Neural crest cell (in vitro differentiated cells): ENCODE measurements around the gene PI4K2A. TPM values are rescaled to one million over a fixed set of nuclear protein-coding genes. Genes with fewer than 3 reads are reported as not detected.

Experiments
- DNase-seq: peaks from one replicate; pipeline ENCODE4 v3.0.0; 2021; ENCODE audit warnings: low read depth, mixed read lengths, low spot score
- H3K27ac Mint-ChIP-seq: one replicate; pipeline ENCODE4 v1.8.0; 2021; ENCODE audit warnings: mild to moderate bottlenecking, mixed read lengths; ENCODE audit not compliant: unreplicated experiment
- H3K27me3 Mint-ChIP-seq: 2 replicates; pipeline ENCODE4 v1.8.0; 2021; ENCODE audit warnings: low read depth, mild to moderate bottlenecking, mixed read lengths
- H3K36me3 Mint-ChIP-seq: 2 replicates; pipeline ENCODE4 v1.8.0; 2021; ENCODE audit warnings: low read depth, mild to moderate bottlenecking, mixed read lengths
- H3K4me1 Mint-ChIP-seq: 2 replicates; pipeline ENCODE4 v1.8.0; 2021; ENCODE audit warnings: mixed read lengths
- H3K4me3 Mint-ChIP-seq: one replicate; pipeline ENCODE4 v1.8.0; 2021; ENCODE audit warnings: mild to moderate bottlenecking, mixed read lengths
- H3K9me3 Mint-ChIP-seq: 2 replicates; pipeline ENCODE4 v1.8.0; 2021; ENCODE audit warnings: mixed read lengths
- total RNA-seq: library from RNA; stranded (reverse); gene quantifications from 2 replicates; pipeline ENCODE4 v1.2.1, GENCODE V29; 2021
- TF ChIP-seq, protein P1 (sequence below): fragments of 200-600 bp; sonication (generic); conservative IDR thresholded peaks from 2 replicates; pipeline ENCODE4 v1.5.0; 2021; ENCODE audit warnings: antibody characterized with exemption, mild to moderate bottlenecking

Gene PI4K2A
- total RNA-seq, 1 donor from 2014 or later, result 19.4 TPM

DNA sequence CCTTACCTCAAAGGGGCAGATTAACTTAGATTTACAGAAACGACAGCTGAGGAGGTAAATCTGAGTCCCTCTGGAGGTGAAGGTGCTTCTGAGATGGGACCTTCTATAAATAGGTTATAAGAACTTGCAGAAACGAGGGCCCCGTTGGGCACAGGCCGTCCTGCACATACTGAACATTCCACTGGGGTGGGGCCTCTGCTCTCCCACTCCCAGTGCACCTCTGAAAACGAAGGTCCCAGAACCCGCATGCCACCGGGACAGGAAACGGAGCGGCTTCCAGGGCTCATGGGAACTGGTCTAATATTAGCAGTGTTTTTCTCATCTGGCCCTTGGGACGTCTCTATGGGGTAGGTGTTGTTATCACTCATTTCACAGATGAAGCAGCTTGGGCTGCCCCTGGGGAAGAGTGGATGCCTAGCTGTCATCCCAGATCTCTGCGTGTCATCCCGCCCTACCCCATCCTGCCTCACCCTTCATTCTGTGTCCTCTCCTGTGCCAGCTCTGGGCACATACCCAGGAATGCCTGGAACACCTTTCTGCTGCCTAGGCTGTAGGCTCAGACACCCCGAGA is 31.4 kb upstream of the PI4K2A start:
- no peak overlapping the region for H3K4me3 Mint-ChIP-seq
- no peaks in the 10 kb centered on the region for H3K27me3 Mint-ChIP-seq
- H3K4me1 Mint-ChIP-seq, result peaks cover 16% of the 10 kb centered on the region
- no peak overlapping the region for H3K27ac Mint-ChIP-seq
- H3K9me3 Mint-ChIP-seq, result no peaks in the 10 kb centered on the region
- no peak for DNase-seq
- H3K36me3 Mint-ChIP-seq, result no peaks in the 10 kb centered on the region
- TF ChIP-seq, protein P1, sequence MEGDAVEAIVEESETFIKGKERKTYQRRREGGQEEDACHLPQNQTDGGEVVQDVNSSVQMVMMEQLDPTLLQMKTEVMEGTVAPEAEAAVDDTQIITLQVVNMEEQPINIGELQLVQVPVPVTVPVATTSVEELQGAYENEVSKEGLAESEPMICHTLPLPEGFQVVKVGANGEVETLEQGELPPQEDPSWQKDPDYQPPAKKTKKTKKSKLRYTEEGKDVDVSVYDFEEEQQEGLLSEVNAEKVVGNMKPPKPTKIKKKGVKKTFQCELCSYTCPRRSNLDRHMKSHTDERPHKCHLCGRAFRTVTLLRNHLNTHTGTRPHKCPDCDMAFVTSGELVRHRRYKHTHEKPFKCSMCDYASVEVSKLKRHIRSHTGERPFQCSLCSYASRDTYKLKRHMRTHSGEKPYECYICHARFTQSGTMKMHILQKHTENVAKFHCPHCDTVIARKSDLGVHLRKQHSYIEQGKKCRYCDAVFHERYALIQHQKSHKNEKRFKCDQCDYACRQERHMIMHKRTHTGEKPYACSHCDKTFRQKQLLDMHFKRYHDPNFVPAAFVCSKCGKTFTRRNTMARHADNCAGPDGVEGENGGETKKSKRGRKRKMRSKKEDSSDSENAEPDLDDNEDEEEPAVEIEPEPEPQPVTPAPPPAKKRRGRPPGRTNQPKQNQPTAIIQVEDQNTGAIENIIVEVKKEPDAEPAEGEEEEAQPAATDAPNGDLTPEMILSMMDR, result no peak

DNA sequence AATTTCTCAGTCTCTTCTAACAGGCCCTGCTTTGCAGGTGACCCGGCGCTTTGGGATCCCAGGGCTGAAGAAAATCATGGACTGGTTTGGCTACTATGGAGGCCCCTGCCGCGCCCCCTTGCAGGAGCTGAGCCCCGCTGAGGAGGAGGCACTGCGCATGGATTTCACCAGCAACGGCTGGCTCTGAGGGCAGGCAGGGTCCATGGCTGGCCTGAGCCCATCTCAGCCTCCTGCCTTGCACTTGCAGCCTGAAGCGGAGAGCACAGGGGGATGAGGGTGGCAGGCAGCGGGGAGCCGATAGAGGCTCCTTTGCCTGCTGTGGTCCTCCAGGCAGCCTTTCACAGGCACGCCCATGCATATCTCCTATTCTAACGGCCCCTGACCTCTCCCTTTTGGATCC is 29.0 kb upstream of the PI4K2A start:
- Mint-ChIP-seq H3K4me1 (peaks cover 16% of the 10 kb centered on the region), H3K36me3 (no peaks in the 10 kb centered on the region), H3K27me3 (no peaks in the 10 kb centered on the region), H3K4me3 (no peak overlapping the region), H3K9me3 (no peaks in the 10 kb centered on the region), H3K27ac (no peak overlapping the region)
- no peak for DNase-seq
- TF ChIP-seq, protein P1, result no peak

DNA sequence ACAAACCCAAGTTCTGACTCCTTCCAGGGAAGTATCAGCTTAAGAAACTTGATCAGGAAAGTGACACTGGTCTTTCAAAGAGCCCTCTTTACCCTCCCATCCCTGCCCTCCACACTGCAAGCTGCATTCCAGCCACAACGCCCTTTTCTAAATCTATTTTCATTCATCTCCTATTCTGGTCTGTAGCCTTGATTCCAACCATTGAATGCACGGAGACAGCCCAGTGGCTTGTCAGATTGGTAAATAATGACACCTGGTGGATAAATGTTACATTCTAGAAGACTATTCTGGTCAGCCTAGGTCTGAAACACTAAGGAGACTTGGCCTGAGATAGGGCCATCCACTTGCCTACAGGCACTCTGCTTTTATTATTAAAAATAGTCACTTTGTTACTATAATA is 28.1 kb upstream of the PI4K2A start:
- H3K27me3 Mint-ChIP-seq, result no peaks in the 10 kb centered on the region
- H3K4me3 Mint-ChIP-seq, result no peak overlapping the region
- H3K27ac Mint-ChIP-seq, result no peak overlapping the region
- DNase-seq, result no peak
- TF ChIP-seq, protein P1, result peak; percentile 60
- peaks cover 12% of the 10 kb centered on the region for H3K4me1 Mint-ChIP-seq
- H3K9me3 Mint-ChIP-seq, result no peaks in the 10 kb centered on the region
- no peaks in the 10 kb centered on the region for H3K36me3 Mint-ChIP-seq

DNA sequence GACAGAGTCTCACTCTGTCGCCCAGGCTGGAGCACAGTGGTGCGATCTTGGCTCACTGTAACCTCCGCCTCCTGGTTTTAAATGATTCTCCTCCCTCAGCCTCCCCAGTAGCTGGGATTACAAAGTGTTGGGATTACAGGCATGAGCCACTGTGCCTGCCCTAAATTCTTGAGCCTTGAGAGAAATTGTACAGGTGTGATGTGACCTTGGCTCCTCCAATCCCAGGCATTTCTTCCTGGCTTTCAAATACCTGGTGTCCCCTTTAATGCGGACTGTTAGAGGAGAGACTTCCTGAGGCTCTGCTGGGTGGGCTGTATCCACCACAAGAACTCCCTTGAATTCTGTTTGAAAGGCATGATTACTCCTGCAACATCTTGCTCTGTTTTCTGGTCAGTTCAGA is 22.2 kb upstream of the PI4K2A start:
- Mint-ChIP-seq H3K4me1 (no peaks in the 10 kb centered on the region), H3K36me3 (no peaks in the 10 kb centered on the region), H3K27me3 (no peaks in the 10 kb centered on the region), H3K9me3 (no peaks in the 10 kb centered on the region), H3K27ac (no peak overlapping the region), H3K4me3 (no peak overlapping the region)
- TF ChIP-seq, protein P1, result no peak
- no peak for DNase-seq

DNA sequence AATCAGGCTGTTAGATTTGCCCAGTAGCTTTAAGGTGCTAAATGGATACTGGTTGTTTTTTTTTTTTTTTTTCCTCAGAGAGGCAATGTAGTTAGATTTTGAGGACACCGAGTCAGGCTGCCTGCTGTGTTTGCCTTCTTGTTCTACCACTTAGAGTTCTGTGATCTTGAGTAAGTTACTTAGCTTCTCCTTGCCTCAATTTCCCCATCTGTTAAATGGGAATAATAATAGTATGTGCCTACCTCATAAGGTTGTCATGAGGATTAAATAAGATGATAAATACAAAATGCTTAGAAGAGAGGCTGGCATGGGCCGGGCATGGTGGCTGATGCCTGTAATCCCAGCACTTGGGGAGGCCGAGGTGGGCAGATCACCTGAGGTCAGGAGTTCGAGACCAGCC is 21.7 kb upstream of the PI4K2A start:
- no peaks in the 10 kb centered on the region for H3K36me3 Mint-ChIP-seq
- H3K4me3 Mint-ChIP-seq, result no peak overlapping the region
- TF ChIP-seq, protein P1, result no peak
- no peaks in the 10 kb centered on the region for H3K27me3 Mint-ChIP-seq
- no peaks in the 10 kb centered on the region for H3K4me1 Mint-ChIP-seq
- no peak for DNase-seq
- H3K9me3 Mint-ChIP-seq, result no peaks in the 10 kb centered on the region
- no peak overlapping the region for H3K27ac Mint-ChIP-seq
